Adipocyte (in vitro differentiated cells): ENCODE results near the gene VEGFD.

Experiments
- DNase-seq: peaks from one replicate; pipeline ENCODE4 v3.0.0-alpha.2; 2015; ENCODE audit warnings: low read depth
- H3K27me3 ChIP-seq: replicated peaks from 2 replicates; pipeline ENCODE4 v1.7.0; 2013; ENCODE audit warnings: mild to moderate bottlenecking, low read length, moderate library complexity; ENCODE audit not compliant: control insufficient read depth, insufficient read depth
- H3K36me3 ChIP-seq: 2 replicates; pipeline ENCODE4 v1.7.0; 2013; ENCODE audit warnings: low read length, mild to moderate bottlenecking, moderate library complexity; ENCODE audit not compliant: control insufficient read depth, insufficient read depth, severe bottlenecking
- H3K4me1 ChIP-seq: 2 replicates; pipeline ENCODE4 v1.7.0; 2013; ENCODE audit warnings: mild to moderate bottlenecking, low read length, moderate library complexity; ENCODE audit not compliant: control insufficient read depth, insufficient read depth
- H3K4me3 ChIP-seq: 2 replicates; pipeline ENCODE4 v1.7.0; 2013; ENCODE audit warnings: mild to moderate bottlenecking, low read length, moderate library complexity
- H3K9ac ChIP-seq: 2 replicates; pipeline ENCODE4 v1.7.0; 2013; ENCODE audit warnings: mild to moderate bottlenecking, low read length, moderate library complexity
- H3K9me3 ChIP-seq: 2 replicates; pipeline ENCODE4 v1.7.0; 2013; ENCODE audit warnings: mild to moderate bottlenecking, low read length, moderate library complexity; ENCODE audit not compliant: control insufficient read depth

Gene VEGFD, protein sequence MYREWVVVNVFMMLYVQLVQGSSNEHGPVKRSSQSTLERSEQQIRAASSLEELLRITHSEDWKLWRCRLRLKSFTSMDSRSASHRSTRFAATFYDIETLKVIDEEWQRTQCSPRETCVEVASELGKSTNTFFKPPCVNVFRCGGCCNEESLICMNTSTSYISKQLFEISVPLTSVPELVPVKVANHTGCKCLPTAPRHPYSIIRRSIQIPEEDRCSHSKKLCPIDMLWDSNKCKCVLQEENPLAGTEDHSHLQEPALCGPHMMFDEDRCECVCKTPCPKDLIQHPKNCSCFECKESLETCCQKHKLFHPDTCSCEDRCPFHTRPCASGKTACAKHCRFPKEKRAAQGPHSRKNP

DNA sequence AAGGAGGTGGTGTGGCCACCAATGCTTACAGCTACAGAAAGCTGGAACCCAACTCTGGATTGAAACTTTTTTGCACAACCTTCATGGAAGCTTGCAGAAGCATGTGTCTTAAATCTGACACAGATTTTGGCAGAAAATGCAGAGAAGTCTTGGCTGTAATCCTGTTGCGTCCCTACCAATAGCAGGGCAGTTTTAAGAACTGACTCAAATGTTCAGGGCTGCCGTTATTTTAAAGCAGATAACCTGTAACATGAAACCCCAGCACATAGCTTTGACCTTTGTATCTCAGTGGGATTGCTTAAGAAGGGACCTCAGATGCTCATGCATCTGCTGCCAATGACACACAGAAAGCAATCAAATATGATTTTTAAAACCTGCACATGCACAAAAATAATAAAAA is at the start of gene VEGFD:
Gene VEGFD, minus strand, starts transcription at position 110 of the 400 bp plus-strand sequence. CDS start 467 bp downstream, outside the sequence.
- peak within 1 kb of the TSS; percentile 25 for H3K9ac ChIP-seq
- no peaks in the 10 kb centered on the region for H3K9me3 ChIP-seq
- peaks cover 21% of the 10 kb centered on the region for H3K4me1 ChIP-seq
- H3K4me3 ChIP-seq, result peak within 1 kb of the TSS; percentile 26
- peak; percentile 67 for DNase-seq
- peaks cover 4% of the 10 kb centered on the region for H3K27me3 ChIP-seq
- no peaks in the 10 kb centered on the region for H3K36me3 ChIP-seq

DNA sequence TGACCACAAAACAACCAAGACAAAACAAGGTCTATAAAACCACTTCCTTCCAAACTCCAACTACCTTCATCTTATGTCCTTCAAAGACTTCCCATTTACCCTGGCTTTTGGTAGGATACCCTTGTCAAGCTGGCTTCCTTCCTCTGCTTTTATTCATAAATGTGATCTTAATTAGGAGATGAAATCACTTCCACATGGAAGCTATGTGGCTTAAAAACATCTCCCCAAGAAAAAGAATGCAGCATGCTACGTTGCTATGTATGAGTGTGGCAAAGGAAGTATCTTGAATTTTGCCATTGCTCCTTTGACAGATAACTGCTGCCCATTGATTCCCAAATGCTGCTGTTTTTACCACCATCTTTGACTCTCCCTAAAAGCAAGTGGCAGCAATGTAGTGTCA is 46.4 kb upstream of the VEGFD start:
- H3K9ac ChIP-seq, result no peak overlapping the region
- peak; percentile 45 for DNase-seq
- H3K27me3 ChIP-seq, result peaks cover 2% of the 10 kb centered on the region
- H3K4me1 ChIP-seq, result peaks cover 11% of the 10 kb centered on the region
- H3K36me3 ChIP-seq, result no peaks in the 10 kb centered on the region
- H3K4me3 ChIP-seq, result no peak overlapping the region
- H3K9me3 ChIP-seq, result no peaks in the 10 kb centered on the region

DNA sequence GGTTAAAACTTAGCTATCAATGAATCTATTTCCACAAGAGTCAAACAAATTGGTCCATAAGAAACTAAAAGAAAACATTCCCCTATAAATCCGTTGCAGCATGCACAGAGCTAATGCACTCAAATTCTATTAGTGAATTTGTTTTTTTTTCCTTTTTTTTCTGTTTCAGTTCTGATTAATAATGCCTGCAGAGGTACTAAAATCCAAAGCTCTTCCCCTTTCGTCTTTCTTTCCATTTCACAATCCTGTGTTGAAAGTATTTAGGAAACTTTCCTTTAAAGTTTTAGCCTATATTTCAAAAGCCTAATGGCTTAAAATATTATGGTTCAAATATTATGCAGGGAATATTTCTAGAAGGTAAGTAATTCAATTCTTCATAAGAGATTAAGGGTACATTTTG is 45.9 kb upstream of the VEGFD start:
- Histone ChIP-seq H3K27me3 (peaks cover 2% of the 10 kb centered on the region), H3K4me1 (peaks cover 7% of the 10 kb centered on the region), H3K36me3 (no peaks in the 10 kb centered on the region), H3K9me3 (no peaks in the 10 kb centered on the region), H3K4me3 (no peak overlapping the region), H3K9ac (no peak overlapping the region)
- DNase-seq, result no peak

DNA sequence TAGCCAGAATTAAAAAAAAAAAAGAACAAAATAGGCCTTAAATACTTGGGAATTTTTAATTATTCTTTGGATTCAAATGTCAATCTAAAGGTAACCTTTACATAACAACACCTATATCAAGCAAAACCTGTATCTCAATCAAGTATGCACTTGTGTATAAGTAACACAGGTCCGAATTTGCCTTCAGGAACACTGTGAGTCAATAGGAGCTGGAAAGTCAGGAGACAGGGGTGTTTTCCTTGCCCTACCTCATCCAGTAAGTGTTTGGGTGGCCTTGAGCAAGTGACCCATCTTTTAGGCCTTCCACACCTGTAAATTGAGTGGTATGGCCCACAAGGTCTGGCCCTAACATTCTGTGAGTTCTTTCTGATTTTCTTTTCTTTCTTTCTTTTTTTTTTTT is 40.8 kb upstream of the VEGFD start:
- H3K4me3 ChIP-seq, result no peak overlapping the region
- H3K36me3 ChIP-seq, result no peaks in the 10 kb centered on the region
- DNase-seq, result no peak
- peaks cover 2% of the 10 kb centered on the region for H3K27me3 ChIP-seq
- no peak overlapping the region for H3K9ac ChIP-seq
- H3K4me1 ChIP-seq, result no peaks in the 10 kb centered on the region
- peaks cover 11% of the 10 kb centered on the region for H3K9me3 ChIP-seq

DNA sequence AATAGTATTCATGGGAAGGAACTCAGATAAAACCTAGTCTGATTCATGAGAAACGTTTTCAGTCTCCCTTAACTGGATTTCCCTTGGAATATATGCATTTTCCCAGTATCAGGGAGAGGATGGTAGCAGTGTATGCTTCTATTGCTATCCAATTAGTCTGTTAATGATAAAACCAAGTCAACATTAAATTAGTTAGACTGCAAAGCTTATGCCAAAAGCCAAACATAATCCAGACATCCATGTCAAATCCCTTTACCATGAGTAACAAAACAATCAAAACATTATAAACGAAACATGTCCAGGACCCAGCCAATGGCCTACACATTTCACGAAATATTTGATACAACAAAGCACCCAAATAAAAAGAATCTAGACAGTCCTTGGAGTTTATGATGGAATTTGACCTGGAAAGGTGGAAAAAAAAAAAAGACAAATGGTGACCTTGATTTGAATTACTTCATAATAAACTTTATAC is 34.5 kb upstream of the VEGFD start:
- H3K9me3 ChIP-seq, result peaks cover 13% of the 10 kb centered on the region
- H3K4me3 ChIP-seq, result no peak overlapping the region
- DNase-seq, result peak; percentile 23
- H3K4me1 ChIP-seq, result peaks cover 6% of the 10 kb centered on the region
- no peaks in the 10 kb centered on the region for H3K27me3 ChIP-seq
- no peaks in the 10 kb centered on the region for H3K36me3 ChIP-seq
- no peak overlapping the region for H3K9ac ChIP-seq

DNA sequence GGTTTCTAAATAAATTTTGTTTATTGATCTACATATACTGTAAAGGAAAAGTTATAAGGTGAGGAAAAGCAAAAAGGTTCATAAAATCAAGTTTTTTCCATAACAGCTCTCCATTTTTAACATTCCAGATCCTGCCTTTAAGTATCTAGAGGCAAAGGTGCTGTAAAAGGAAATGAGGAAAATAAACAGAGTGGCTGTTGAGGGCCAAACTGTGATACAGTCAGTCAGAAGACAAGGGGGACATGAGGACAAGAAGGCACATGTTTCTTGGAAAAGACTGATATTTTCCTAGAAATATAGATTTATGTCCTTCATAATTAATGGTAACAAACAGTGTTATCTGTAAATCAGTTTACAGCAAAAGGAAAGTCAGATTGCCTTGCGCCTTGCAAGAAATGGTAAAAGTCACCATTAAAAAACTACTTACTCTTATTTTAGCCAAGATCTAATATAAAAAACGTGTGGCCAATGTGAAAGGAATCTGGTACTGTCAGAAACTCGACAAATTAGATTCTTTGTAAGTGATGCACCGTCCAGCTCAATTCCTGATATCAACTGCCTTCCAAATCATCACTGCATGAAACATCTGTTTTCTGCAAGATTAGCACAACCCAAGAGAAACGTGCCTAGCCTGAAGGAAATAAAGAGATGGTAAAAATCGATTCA is 34.0 kb upstream of the VEGFD start:
- H3K4me1 ChIP-seq, result peaks cover 6% of the 10 kb centered on the region
- H3K9ac ChIP-seq, result no peak overlapping the region
- H3K4me3 ChIP-seq, result no peak overlapping the region
- no peaks in the 10 kb centered on the region for H3K27me3 ChIP-seq
- no peaks in the 10 kb centered on the region for H3K36me3 ChIP-seq
- DNase-seq, result peak; percentile 61
- peaks cover 11% of the 10 kb centered on the region for H3K9me3 ChIP-seq

DNA sequence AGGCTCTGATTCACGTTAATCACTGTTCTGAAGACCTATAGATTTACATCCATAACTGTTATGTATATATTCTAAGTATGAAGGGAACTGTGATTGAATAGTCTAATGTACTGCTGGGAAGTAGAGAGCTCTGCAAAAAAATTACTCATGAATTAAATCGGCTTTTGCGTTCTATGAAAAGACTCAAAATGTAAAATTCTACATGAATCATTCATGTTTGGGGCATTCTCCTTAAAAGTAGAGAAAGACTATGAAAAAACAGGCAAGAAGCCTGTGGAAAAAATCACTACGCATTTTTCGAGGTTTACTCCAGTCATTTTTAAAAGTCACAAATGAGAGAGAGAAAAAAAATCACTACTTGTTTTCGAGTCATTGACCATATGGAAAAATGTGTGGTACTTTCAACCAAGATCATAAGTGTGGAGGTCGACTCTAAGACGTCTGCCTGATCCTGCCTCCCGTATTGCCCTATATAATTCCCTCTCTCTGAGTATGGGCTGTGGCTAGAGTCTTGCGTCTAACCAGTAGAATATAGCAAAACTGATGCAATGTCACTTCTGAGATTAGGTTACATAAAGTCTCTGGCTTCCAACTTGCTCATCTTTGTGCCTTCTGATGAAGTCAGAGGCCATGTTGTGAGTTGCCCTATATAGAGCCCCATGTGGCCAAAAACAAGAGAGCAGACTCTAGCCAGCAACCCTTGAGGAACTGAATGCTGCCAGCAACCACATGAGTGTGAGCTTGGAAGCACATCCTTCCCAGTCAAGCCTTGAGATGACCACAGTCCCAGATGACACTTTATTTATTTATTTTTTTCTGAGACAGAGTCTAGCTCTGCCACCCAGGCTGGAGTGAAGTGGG is 32.1 kb upstream of the VEGFD start:
- Histone ChIP-seq H3K4me1 (peaks cover 6% of the 10 kb centered on the region), H3K4me3 (no peak overlapping the region), H3K27me3 (no peaks in the 10 kb centered on the region), H3K36me3 (no peaks in the 10 kb centered on the region), H3K9me3 (peaks cover 5% of the 10 kb centered on the region), H3K9ac (no peak overlapping the region)
- DNase-seq, result no peak

DNA sequence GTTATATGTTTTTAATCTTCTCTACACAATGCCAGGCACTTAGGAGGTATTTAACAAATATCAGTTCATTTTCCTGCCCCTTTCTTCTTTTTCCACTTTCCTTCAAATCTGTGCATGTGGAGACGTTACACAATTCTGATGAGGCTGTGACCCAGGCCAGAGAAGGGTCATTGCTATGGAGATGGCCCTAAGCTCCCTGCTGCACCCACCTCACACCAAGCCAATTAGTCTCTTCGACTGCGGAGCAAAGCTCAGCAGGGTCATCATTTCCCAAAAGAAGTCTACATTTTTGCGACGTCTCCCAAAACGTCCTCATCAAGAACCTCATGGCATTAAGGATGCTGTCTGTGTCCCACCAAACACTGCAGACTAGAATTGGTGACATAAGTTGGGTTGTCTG is 28.9 kb upstream of the VEGFD start:
- Histone ChIP-seq H3K4me3 (no peak overlapping the region), H3K9me3 (peaks cover 5% of the 10 kb centered on the region), H3K4me1 (no peaks in the 10 kb centered on the region), H3K9ac (no peak overlapping the region), H3K27me3 (no peaks in the 10 kb centered on the region), H3K36me3 (no peaks in the 10 kb centered on the region)
- no peak for DNase-seq

DNA sequence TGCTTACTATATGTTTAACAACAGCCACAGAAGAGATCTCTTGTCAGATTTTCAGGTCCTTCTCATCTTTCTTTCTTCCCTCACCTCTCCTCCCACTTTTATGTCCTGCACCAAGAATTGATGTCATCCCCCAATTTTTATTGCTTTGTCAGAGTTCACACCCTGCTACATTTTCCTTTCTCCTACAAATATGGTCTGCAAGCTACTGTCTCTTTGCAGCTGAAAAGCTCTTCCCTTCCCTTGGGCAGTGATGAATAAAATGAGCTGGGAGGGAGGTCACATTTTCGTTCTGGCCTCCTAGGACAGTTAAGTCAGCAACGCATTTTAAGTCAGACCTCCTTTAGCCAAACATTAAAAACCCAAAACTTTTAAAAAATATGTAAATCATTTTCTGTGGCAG is 26.7 kb upstream of the VEGFD start:
- no peak for DNase-seq
- Histone ChIP-seq H3K9me3 (no peaks in the 10 kb centered on the region), H3K4me3 (no peak overlapping the region), H3K9ac (no peak overlapping the region), H3K4me1 (no peaks in the 10 kb centered on the region), H3K27me3 (no peaks in the 10 kb centered on the region), H3K36me3 (no peaks in the 10 kb centered on the region)

DNA sequence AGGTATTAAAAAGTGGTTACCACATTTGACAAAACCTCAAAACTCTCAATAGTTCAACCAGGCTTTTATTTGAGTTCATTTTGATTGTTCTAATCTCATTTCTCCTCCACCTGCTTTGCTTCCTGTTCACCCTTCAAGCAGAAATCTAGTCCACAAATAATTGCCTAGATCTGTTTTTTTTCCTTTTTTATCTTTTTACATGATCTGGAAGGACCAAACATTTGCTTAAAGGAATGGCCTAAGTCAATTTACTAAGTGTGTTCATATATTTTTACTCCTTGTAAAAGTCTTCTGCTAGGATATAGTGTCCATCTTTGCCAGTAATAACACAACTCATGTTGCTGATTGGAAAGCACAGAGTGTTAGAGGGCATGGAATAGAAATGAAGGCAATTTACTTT is 26.2 kb upstream of the VEGFD start:
- DNase-seq, result no peak
- H3K27me3 ChIP-seq, result no peaks in the 10 kb centered on the region
- no peaks in the 10 kb centered on the region for H3K9me3 ChIP-seq
- H3K4me1 ChIP-seq, result peaks cover under 1% of the 10 kb centered on the region
- H3K4me3 ChIP-seq, result no peak overlapping the region
- H3K9ac ChIP-seq, result no peak overlapping the region
- H3K36me3 ChIP-seq, result no peaks in the 10 kb centered on the region

DNA sequence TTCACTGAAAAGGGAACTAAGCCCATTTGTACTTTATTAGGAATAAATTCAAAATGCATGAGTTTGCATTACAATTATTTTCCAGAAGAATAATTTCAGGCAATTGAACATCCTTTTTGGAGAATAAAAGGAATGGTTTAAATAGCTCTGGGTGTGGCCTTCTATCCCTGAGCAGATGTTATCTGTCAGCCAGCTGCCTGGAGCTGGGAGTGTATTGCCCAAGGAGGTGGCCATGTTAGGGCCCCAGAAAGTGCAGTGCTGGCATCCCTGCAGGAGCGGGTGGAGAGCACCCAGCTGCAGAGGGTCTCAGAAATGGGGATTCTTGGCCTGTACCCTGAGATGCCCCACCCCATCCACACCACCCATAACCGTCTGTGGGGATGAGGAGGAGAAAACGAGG is 21.6 kb upstream of the VEGFD start:
- H3K9me3 ChIP-seq, result no peaks in the 10 kb centered on the region
- H3K9ac ChIP-seq, result no peak overlapping the region
- peak; percentile 52 for DNase-seq
- H3K36me3 ChIP-seq, result no peaks in the 10 kb centered on the region
- peaks cover 19% of the 10 kb centered on the region for H3K4me1 ChIP-seq
- H3K4me3 ChIP-seq, result no peak overlapping the region
- no peaks in the 10 kb centered on the region for H3K27me3 ChIP-seq
